Measurements from ENCODE around the gene CALN1. TPM values are rescaled to one million over a fixed set of nuclear protein-coding genes. Genes with fewer than 3 reads are reported as not detected.
A peak's percentile ranks its signal among the peaks of the same experiment; 100 is the strongest.

CALN1 gene
- total RNA-seq, 6 experiments from 2014 or later = 0.06 to 0.98 (median 0.34) TPM

DNA sequence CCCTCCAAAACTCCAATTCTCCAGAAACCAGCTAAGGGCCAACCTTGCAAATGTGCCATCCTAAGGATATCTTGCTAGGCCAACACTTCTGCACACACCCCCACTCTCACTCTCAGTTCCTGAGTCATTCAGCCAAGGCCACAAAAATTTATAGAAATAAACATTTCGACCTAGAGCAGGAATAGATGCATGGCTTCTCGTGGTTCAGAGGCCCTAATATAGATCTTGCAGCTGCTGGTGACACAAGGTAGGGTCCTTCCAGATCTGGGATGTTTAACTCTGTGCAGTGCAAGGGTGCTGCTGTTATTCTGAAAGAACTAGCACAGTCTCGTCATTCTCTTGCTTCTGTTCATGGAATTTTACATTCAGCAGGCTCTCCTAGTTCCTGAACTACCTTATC is 369.3 kb downstream of the CALN1 start:
- DNase-seq = no peak
- intact Hi-C loops (cut with DNase I) = no loop called here
- no peak for TF ChIP-seq POLR2A (IDR thresholded peaks at IDR 0.05)
- TF ChIP-seq, protein P1, sequence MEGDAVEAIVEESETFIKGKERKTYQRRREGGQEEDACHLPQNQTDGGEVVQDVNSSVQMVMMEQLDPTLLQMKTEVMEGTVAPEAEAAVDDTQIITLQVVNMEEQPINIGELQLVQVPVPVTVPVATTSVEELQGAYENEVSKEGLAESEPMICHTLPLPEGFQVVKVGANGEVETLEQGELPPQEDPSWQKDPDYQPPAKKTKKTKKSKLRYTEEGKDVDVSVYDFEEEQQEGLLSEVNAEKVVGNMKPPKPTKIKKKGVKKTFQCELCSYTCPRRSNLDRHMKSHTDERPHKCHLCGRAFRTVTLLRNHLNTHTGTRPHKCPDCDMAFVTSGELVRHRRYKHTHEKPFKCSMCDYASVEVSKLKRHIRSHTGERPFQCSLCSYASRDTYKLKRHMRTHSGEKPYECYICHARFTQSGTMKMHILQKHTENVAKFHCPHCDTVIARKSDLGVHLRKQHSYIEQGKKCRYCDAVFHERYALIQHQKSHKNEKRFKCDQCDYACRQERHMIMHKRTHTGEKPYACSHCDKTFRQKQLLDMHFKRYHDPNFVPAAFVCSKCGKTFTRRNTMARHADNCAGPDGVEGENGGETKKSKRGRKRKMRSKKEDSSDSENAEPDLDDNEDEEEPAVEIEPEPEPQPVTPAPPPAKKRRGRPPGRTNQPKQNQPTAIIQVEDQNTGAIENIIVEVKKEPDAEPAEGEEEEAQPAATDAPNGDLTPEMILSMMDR (IDR thresholded peaks at IDR 0.05) = no peak
- Histone ChIP-seq H3K36me3 (no peaks in the 10 kb centered on the region), H3K4me3 (no peak overlapping the region), H3K9me3 (no peaks in the 10 kb centered on the region), H3K27me3 (no peaks in the 10 kb centered on the region), H3K27ac (no peak overlapping the region), H3K4me1 (no peaks in the 10 kb centered on the region)
- WGBS (ENCODE audit: insufficient coverage, low coverage, low lambda C conversion rate, missing lambda C conversion rate) = 40% methylated on average over 3 of the region's 3 CpGs
- ATAC-seq = no peak

DNA sequence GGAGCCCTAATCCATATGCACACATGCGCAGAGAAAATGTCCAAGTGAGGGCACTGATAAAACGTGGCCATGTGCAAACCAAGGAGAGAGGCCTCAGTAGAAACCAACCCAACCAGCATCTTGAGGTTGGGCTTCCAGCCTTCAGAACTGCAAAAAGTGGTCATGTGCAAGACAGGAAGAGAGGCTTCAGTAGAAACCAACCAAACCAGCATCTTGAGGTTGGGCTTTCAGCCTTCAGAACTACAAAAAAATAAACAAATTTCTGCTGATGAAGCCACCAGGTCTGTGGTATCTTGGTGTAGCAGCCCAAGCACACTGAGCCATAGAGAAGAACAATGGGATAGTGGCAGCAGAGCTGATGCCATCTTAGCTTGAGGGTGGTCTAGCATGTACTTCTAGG is 371.5 kb downstream of the CALN1 start:
- Histone ChIP-seq H3K9me3 (no peaks in the 10 kb centered on the region), H3K27ac (no peak overlapping the region), H3K4me1 (no peaks in the 10 kb centered on the region), H3K36me3 (no peaks in the 10 kb centered on the region), H3K4me3 (no peak overlapping the region), H3K27me3 (no peaks in the 10 kb centered on the region)
- intact Hi-C loops (cut with DNase I) = no loop called here
- no peak for TF ChIP-seq POLR2A (IDR thresholded peaks at IDR 0.05)
- TF ChIP-seq, protein P1 (IDR thresholded peaks at IDR 0.05) = no peak
- ATAC-seq = no peak
- DNase-seq = no peak
- 73% methylated on average over 2 of the region's 2 CpGs for WGBS (ENCODE audit: insufficient coverage, low coverage, low lambda C conversion rate, missing lambda C conversion rate)

DNA sequence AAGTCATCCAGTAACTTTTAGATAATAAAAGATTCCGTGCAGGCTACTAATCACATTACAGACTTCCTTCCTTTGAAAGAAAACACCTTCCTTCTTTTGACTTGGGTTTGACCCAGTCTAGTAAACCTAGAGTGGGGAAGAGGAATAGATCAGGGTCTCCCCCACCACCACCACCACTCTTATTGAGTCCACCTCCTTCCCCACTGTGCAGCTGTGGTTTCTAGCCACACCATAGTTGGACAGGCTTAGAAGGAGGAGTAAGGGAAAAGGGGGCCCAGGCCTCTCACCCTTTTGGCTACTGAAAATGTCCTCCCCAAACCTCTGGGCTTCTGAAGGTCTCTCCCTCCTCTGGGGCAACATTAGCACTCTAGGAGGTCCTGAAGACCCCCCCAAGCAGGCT is 372.7 kb downstream of the CALN1 start:
- intact Hi-C loops (cut with DNase I) = no loop called here
- no peak for TF ChIP-seq POLR2A (IDR thresholded peaks at IDR 0.05)
- TF ChIP-seq, protein P1 (IDR thresholded peaks at IDR 0.05) = no peak
- Histone ChIP-seq H3K9me3 (no peaks in the 10 kb centered on the region), H3K27ac (no peak overlapping the region), H3K4me3 (no peak overlapping the region), H3K27me3 (no peaks in the 10 kb centered on the region), H3K4me1 (no peaks in the 10 kb centered on the region), H3K36me3 (no peaks in the 10 kb centered on the region)
- no peak for DNase-seq
- whole genome bisulfite sequencing (ENCODE audit: insufficient coverage, low coverage, low lambda C conversion rate, missing lambda C conversion rate) = 58% methylated on average over 1 of the region's 1 CpG
- no peak for ATAC-seq

DNA sequence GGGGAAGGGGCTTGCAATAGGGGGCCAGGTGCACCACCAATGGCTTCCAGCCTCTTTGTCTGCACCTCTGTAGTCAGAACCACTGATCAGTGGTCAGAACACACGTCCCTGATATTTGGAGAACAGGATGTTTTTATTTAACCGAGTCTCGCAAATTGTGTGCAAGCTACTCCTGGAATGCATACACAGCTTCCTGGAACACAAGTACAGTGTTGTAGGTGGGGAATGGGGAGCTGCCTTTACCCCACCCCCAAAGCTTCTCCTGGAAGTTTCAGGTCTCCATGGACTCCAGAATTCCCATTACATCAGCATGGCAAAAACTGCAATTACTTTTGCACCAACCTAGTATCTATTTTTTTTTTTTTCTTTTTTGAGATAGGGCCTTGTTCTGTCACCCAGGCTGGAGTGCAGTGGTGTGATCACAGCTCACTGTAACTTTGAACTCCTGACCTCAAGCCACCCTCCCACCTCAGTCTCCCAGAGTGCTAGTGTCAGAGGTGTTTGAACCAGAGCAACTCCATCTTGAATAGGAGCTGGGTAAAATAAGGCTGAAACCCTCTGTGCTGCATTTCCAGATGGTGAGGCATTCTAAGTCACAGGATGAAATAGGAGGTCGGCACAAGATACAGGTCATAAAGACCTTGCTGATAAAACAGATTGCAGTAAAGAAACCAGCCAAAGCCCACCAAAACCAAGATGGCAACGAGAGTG is 374.0 kb downstream of the CALN1 start:
- H3K27ac ChIP-seq = peak overlapping the region in 1 of 3 donors; percentile 60
- no peaks in the 10 kb centered on the region for H3K27me3 ChIP-seq
- 51% methylated on average over 5 of the region's 5 CpGs for WGBS (ENCODE audit: insufficient coverage, low coverage, low lambda C conversion rate, missing lambda C conversion rate)
- H3K4me1 ChIP-seq = no peaks in the 10 kb centered on the region
- no peaks in the 10 kb centered on the region for H3K9me3 ChIP-seq
- H3K36me3 ChIP-seq = no peaks in the 10 kb centered on the region
- no peak overlapping the region for H3K4me3 ChIP-seq
- no peak for DNase-seq
- intact Hi-C loops (cut with DNase I) = no loop called here
- TF ChIP-seq, protein P1 (IDR thresholded peaks at IDR 0.05) = no peak
- no peak for TF ChIP-seq POLR2A (IDR thresholded peaks at IDR 0.05)
- peak; percentile 59 to 83 (median 78) for ATAC-seq
